Right renal cortex interstitium (tissue), 3 donors: ENCODE results near the gene ANXA10. TPM values are rescaled to one million over a fixed set of nuclear protein-coding genes. Genes with fewer than 3 reads are reported as not detected.
A peak's percentile ranks its signal among the peaks of the same experiment; 100 is the strongest.

ENCODE experiments used
- DNase-seq, 3 donors: peaks; one replicate each; pipeline ENCODE4 v3.0.0-alpha.2; 2013; ENCODE audit warnings: low read depth in 3 of 3, low spot score in 2 of 3
- polyA plus RNA-seq, 3 donors: library from polyadenylated mRNA; unstranded; fragments of 120-200 nt; gene quantifications; one replicate each; pipeline ENCODE4 v1.2.1, GENCODE V29; 2013; ENCODE audit not compliant: insufficient read length in 3 of 3

The ANXA10 gene
- polyA plus RNA-seq, 3 donors: 0.17 to 0.43 (median 0.25) TPM

DNA sequence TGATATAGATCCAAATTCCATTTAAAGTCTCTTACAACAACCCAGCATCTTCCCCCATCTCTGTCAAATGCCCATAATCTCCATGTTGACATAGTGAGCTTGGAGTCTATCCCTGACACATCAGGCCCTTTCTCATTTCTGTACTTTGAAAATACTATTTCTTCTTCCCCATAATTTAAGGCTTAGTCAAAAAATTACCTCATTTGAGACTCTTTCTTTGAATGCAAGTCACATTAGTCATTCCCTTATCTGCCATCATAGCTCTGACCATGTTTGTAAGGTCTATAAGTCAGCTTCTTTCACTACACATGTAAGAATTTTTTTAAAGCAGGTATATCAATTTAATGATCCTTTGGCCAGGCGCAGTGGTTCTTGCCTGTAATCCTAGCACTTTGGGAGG, 126.3 kb downstream of the ANXA10 start:
- DNase-seq: no peak

DNA sequence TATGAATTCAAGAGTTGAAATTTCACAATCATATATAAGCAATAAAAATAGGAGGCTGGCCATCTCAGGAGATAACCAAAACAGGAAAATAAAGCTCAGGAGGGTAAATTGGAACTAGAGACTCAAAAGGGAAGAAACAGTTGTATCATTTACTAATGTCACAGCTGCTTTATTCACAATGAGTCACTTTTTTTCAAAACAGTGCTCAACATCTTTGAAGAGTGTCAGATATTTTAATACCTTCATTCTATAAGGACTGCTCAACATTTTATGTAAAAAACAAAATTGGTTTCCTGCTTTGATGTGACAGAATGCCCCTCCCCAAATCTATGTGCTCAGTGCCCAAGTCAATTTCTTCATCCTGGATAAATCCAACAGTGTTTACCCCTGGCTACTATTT, 128.6 kb downstream of the ANXA10 start:
- no peak for DNase-seq

DNA sequence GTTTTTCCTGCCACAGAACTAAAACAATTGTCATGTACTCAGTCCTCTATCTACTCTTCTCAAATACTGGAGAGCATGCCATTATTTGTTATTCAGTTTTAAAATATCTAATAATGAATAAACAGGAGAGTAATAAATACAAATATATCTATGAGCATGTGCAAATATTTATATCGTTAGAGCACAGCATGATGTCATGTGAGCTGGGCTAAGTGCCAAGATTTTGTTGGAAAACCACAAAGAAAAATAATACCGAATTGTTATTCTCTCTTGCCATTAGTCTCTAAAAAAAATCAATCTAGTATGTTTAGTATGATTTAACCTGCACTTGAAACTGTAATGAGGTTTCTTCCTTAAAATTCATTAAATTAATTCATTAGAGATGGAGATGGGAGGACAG, 129.0 kb downstream of the ANXA10 start:
- peak in 1 of 3 donors; percentile 1 for DNase-seq

Other genes with a start within 250 kb of the ANXA10 start
- 10 to 100 TPM; 12.4 to 16.9 (median 14.2) TPM for gene DDX60, start 226.2 kb downstream of the ANXA10 start, polyA plus RNA-seq